Measurements from ENCODE around the gene TCF7L1. TPM values are rescaled to one million over a fixed set of nuclear protein-coding genes. Genes with fewer than 3 reads are reported as not detected.

The TCF7L1 gene
- total RNA-seq, 2 experiments from 2014 or later, result 0.07 TPM; not detected in 1

- intact Hi-C loops (cut with micrococcal nuclease), result no loop called here
- H3K27me3 Mint-ChIP-seq (ENCODE audit: low read depth), result no peaks in the 10 kb centered on the region
- no peak overlapping the region for H3K27ac Mint-ChIP-seq
- no peaks in the 10 kb centered on the region for H3K36me3 Mint-ChIP-seq (ENCODE audit: low read depth)
- H3K4me1 Mint-ChIP-seq (ENCODE audit: low read depth), result no peaks in the 10 kb centered on the region
- no peak for DNase-seq
- no peak overlapping the region for H3K4me3 Mint-ChIP-seq
- H3K9me3 Mint-ChIP-seq, result no peaks in the 10 kb centered on the region
- CTCF ChIA-PET, result no interaction called here
These were observed 23.4 kb downstream of the TCF7L1 start for GRCh38 chr2:85156619-85157018.

GRCh38 chr2:85157345-85157744 lies 24.2 kb downstream of the TCF7L1 start:
- no peaks in the 10 kb centered on the region for H3K36me3 Mint-ChIP-seq (ENCODE audit: low read depth)
- intact Hi-C loops (cut with micrococcal nuclease), result no loop called here
- no peaks in the 10 kb centered on the region for H3K9me3 Mint-ChIP-seq
- CTCF ChIA-PET, result interaction anchor here (1.1 to 1.3 kb wide), 2 partner anchors 29 to 91 kb away, joined by 4 to 7 read pairs; no protein-coding TSS in a partner anchor
- no peaks in the 10 kb centered on the region for H3K4me1 Mint-ChIP-seq (ENCODE audit: low read depth)
- no peak for DNase-seq
- no peak overlapping the region for H3K4me3 Mint-ChIP-seq
- no peaks in the 10 kb centered on the region for H3K27me3 Mint-ChIP-seq (ENCODE audit: low read depth)
- no peak overlapping the region for H3K27ac Mint-ChIP-seq

- peaks cover 3% of the 10 kb centered on the region for H3K27me3 Mint-ChIP-seq (ENCODE audit: low read depth)
- no peaks in the 10 kb centered on the region for H3K4me1 Mint-ChIP-seq (ENCODE audit: low read depth)
- H3K9me3 Mint-ChIP-seq, result no peaks in the 10 kb centered on the region
- H3K27ac Mint-ChIP-seq, result no peak overlapping the region
- intact Hi-C loops (cut with micrococcal nuclease), result no loop called here
- H3K4me3 Mint-ChIP-seq, result no peak overlapping the region
- H3K36me3 Mint-ChIP-seq (ENCODE audit: low read depth), result no peaks in the 10 kb centered on the region
- DNase-seq, result no peak
- CTCF ChIA-PET, result interaction anchor here (1.1 to 1.3 kb wide), 2 partner anchors 27 to 92 kb away, joined by 4 to 7 read pairs; no protein-coding TSS in a partner anchor
These were observed 25.5 kb downstream of the TCF7L1 start for GRCh38 chr2:85158559-85159273.

GRCh38 chr2:85159589-85159988 lies 26.4 kb downstream of the TCF7L1 start:
- intact Hi-C loops (cut with micrococcal nuclease), result no loop called here
- CTCF ChIA-PET, result no interaction called here
- Mint-ChIP-seq H3K4me3 (no peak overlapping the region), H3K36me3 (ENCODE audit: low read depth) (no peaks in the 10 kb centered on the region), H3K4me1 (ENCODE audit: low read depth) (no peaks in the 10 kb centered on the region), H3K27me3 (ENCODE audit: low read depth) (peaks cover 3% of the 10 kb centered on the region), H3K9me3 (no peaks in the 10 kb centered on the region), H3K27ac (no peak overlapping the region)
- no peak for DNase-seq

- CTCF ChIA-PET, result interaction anchor here (0.6 to 0.7 kb wide), 2 partner anchors 19 to 124 kb away, joined by 3 to 5 read pairs; no protein-coding TSS in a partner anchor
- H3K9me3 Mint-ChIP-seq, result no peaks in the 10 kb centered on the region
These were observed 28.1 kb downstream of the TCF7L1 start for GRCh38 chr2:85160966-85161960.

GRCh38 chr2:85162746-85163301 lies 29.6 kb downstream of the TCF7L1 start:
- Mint-ChIP-seq H3K9me3 (no peaks in the 10 kb centered on the region), H3K27me3 (ENCODE audit: low read depth) (peaks cover 3% of the 10 kb centered on the region), H3K27ac (no peak overlapping the region), H3K4me3 (no peak overlapping the region), H3K36me3 (ENCODE audit: low read depth) (no peaks in the 10 kb centered on the region), H3K4me1 (ENCODE audit: low read depth) (no peaks in the 10 kb centered on the region)
- no peak for DNase-seq
- CTCF ChIA-PET, result interaction anchor here (0.6 kb wide), 1 partner anchor 11 kb away, joined by 3 read pairs; no protein-coding TSS in a partner anchor
- intact Hi-C loops (cut with micrococcal nuclease), result no loop called here

More at GRCh38 chr2:85160966-85161960, 28.1 kb downstream of the TCF7L1 start:
- no peaks in the 10 kb centered on the region for H3K36me3 Mint-ChIP-seq (ENCODE audit: low read depth)
- no peaks in the 10 kb centered on the region for H3K4me1 Mint-ChIP-seq (ENCODE audit: low read depth)
- no peak for DNase-seq
- no peak overlapping the region for H3K4me3 Mint-ChIP-seq
- H3K27me3 Mint-ChIP-seq (ENCODE audit: low read depth), result peaks cover 3% of the 10 kb centered on the region
- H3K27ac Mint-ChIP-seq, result no peak overlapping the region
- intact Hi-C loops (cut with micrococcal nuclease), result no loop called here

GRCh38 chr2:85163675-85164074 lies 30.5 kb downstream of the TCF7L1 start:
- Mint-ChIP-seq H3K36me3 (ENCODE audit: low read depth) (no peaks in the 10 kb centered on the region), H3K27me3 (ENCODE audit: low read depth) (peaks cover 3% of the 10 kb centered on the region), H3K27ac (no peak overlapping the region), H3K4me1 (ENCODE audit: low read depth) (no peaks in the 10 kb centered on the region), H3K4me3 (no peak overlapping the region), H3K9me3 (no peaks in the 10 kb centered on the region)
- CTCF ChIA-PET, result interaction anchor here (0.6 to 0.7 kb wide), 3 partner anchors 10 to 103 kb away, joined by 3 to 5 read pairs (median 3); no protein-coding TSS in a partner anchor
- intact Hi-C loops (cut with micrococcal nuclease), result no loop called here
- no peak for DNase-seq

GRCh38 chr2:85164145-85164569 lies 31.0 kb downstream of the TCF7L1 start:
- peaks cover 3% of the 10 kb centered on the region for H3K27me3 Mint-ChIP-seq (ENCODE audit: low read depth)
- no peak for DNase-seq
- H3K4me3 Mint-ChIP-seq, result no peak overlapping the region
- H3K9me3 Mint-ChIP-seq, result no peaks in the 10 kb centered on the region
- CTCF ChIA-PET, result interaction anchor here (0.7 to 1.2 kb wide), 2 partner anchors 39 to 102 kb away, joined by 3 to 5 read pairs; no protein-coding TSS in a partner anchor
- no peaks in the 10 kb centered on the region for H3K36me3 Mint-ChIP-seq (ENCODE audit: low read depth)
- no peaks in the 10 kb centered on the region for H3K4me1 Mint-ChIP-seq (ENCODE audit: low read depth)
- no peak overlapping the region for H3K27ac Mint-ChIP-seq
- intact Hi-C loops (cut with micrococcal nuclease), result no loop called here

- intact Hi-C loops (cut with micrococcal nuclease), result no loop called here
- Mint-ChIP-seq H3K9me3 (no peaks in the 10 kb centered on the region), H3K4me3 (no peak overlapping the region), H3K4me1 (ENCODE audit: low read depth) (no peaks in the 10 kb centered on the region), H3K36me3 (ENCODE audit: low read depth) (no peaks in the 10 kb centered on the region), H3K27ac (no peak overlapping the region), H3K27me3 (ENCODE audit: low read depth) (peaks cover 3% of the 10 kb centered on the region)
- DNase-seq, result no peak
- CTCF ChIA-PET, result interaction anchor here (0.6 to 1.2 kb wide), 2 partner anchors 101 to 1341 kb away, joined by 3 to 5 read pairs; no protein-coding TSS in a partner anchor
These were observed 32.0 kb downstream of the TCF7L1 start for GRCh38 chr2:85165088-85165690.

GRCh38 chr2:85166021-85166420 lies 32.8 kb downstream of the TCF7L1 start:
- intact Hi-C loops (cut with micrococcal nuclease), result no loop called here
- CTCF ChIA-PET, result no interaction called here
- H3K27me3 Mint-ChIP-seq (ENCODE audit: low read depth), result peaks cover 3% of the 10 kb centered on the region
- H3K9me3 Mint-ChIP-seq, result no peaks in the 10 kb centered on the region
- no peaks in the 10 kb centered on the region for H3K4me1 Mint-ChIP-seq (ENCODE audit: low read depth)
- H3K4me3 Mint-ChIP-seq, result no peak overlapping the region
- H3K36me3 Mint-ChIP-seq (ENCODE audit: low read depth), result no peaks in the 10 kb centered on the region
- no peak overlapping the region for H3K27ac Mint-ChIP-seq
- no peak for DNase-seq

GRCh38 chr2:85167479-85167878 lies 34.3 kb downstream of the TCF7L1 start:
- H3K4me1 Mint-ChIP-seq (ENCODE audit: low read depth), result no peaks in the 10 kb centered on the region
- no peak overlapping the region for H3K27ac Mint-ChIP-seq
- no peak overlapping the region for H3K4me3 Mint-ChIP-seq
- CTCF ChIA-PET, result no interaction called here
- H3K27me3 Mint-ChIP-seq (ENCODE audit: low read depth), result peaks cover 3% of the 10 kb centered on the region
- no peak for DNase-seq
- H3K9me3 Mint-ChIP-seq, result no peaks in the 10 kb centered on the region
- H3K36me3 Mint-ChIP-seq (ENCODE audit: low read depth), result no peaks in the 10 kb centered on the region
- intact Hi-C loops (cut with micrococcal nuclease), result no loop called here

GRCh38 chr2:85168942-85169341 lies 35.8 kb downstream of the TCF7L1 start:
- CTCF ChIA-PET, result no interaction called here
- no peaks in the 10 kb centered on the region for H3K4me1 Mint-ChIP-seq (ENCODE audit: low read depth)

More at GRCh38 chr2:85168942-85169341, 35.8 kb downstream of the TCF7L1 start:
- Mint-ChIP-seq H3K36me3 (ENCODE audit: low read depth) (no peaks in the 10 kb centered on the region), H3K27me3 (ENCODE audit: low read depth) (no peaks in the 10 kb centered on the region), H3K4me3 (no peak overlapping the region), H3K27ac (no peak overlapping the region), H3K9me3 (no peaks in the 10 kb centered on the region)
- intact Hi-C loops (cut with micrococcal nuclease), result no loop called here
- DNase-seq, result no peak

All from activated naive CD4-positive, alpha-beta T cell treated with anti-CD3 and anti-CD28 coated beads for 36 hours (primary cell).